ENCODE measurements around the gene GALNT6.

DNA sequence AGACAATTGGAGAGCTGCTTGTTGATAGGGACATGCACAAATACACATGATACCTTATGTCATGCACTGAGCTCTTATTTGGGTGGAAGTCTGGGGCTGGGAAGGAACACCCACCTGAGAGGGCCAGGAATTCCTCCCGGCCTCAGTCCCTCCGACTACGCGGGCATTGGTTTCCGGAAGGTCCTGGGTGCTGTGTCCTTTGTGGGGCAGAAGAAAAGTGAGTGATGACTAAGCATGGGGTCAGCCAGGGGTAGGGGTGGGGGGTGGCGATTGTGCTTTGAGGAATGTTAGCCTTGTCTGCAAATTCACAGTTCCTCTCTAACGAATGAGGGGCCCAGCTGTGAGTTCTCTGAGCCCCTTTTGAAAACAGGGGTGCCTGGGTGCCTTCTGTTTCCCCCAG lies 45.5 kb downstream of the GALNT6 start:
- TF ChIP-seq CTCF (IDR thresholded peaks at IDR 0.05) (no peak), POLR2A (IDR thresholded peaks at IDR 0.05) (no peak)

All from heart left ventricle (tissue), 13 donors.